B cell (primary cell): Measurements from ENCODE around the gene GASK1A. TPM values are rescaled to one million over a fixed set of nuclear protein-coding genes. Genes with fewer than 3 reads are reported as not detected.
A peak's percentile ranks its signal among the peaks of the same experiment; 100 is the strongest.

ENCODE experiments used
- ATAC-seq: fragments of 200-7000 bp; cut with Tn5 transposase; one replicate; pipeline ENCODE4 v1.10.0; 2021; ENCODE audit warnings: low read depth, mild to moderate bottlenecking, moderate number of reproducible peaks, moderate library complexity
- CTCF ChIA-PET: fragments of 350-600 bp; sonication (Branson Sonifier 250); formaldehyde crosslinking; loops from one replicate; lab custom pipeline; 2021; ENCODE audit warnings: antibody characterized with exemption, inconsistent platforms; lab: Charles Lee
- POLR2A ChIA-PET: fragments of 350-600 bp; sonication (Branson Sonifier 250); formaldehyde crosslinking; loops from one replicate; lab custom pipeline; 2021; ENCODE audit warnings: antibody characterized with exemption; lab: Charles Lee
- DNase-seq: peaks from one replicate; pipeline ENCODE4 v3.0.0; 2013
- H2AFZ ChIP-seq: 2 replicates; pipeline ENCODE4 v1.6.1; 2012; ENCODE audit warnings: mild to moderate bottlenecking, low read depth, low read length; ENCODE audit not compliant: insufficient read depth, poor library complexity, severe bottlenecking
- H3K27ac ChIP-seq, 2 donors: 1 replicate in 1 of 2; 2 replicates in 1 of 2; pipeline ENCODE4 v1.5.1; 2012 to 2013; ENCODE audit warnings: low read length in 2 of 2, mild to moderate bottlenecking in 2 of 2, moderate library complexity in 1 of 2
- H3K27me3 ChIP-seq, 4 experiments: fragments of 200-600 bp in 1 of 4; sonication (generic) in 1 of 4; replicated peaks in 1 of 4; 1 replicate in 2 of 4; 2 replicates in 2 of 4; pipeline versions ENCODE4 v1.6.1 to v1.7.0; 2013 to 2016; ENCODE audit warnings: low read length in 3 of 4, mild to moderate bottlenecking in 2 of 4, mixed read lengths in 1 of 4, moderate library complexity in 1 of 4; ENCODE audit not compliant: insufficient read depth in 4 of 4, control insufficient read depth in 3 of 4; ENCODE audit errors: control extremely low read depth in 1 of 4
- H3K36me3 ChIP-seq, 2 experiments: replicated peaks in 1 of 2; 1 replicate in 1 of 2; 2 replicates in 1 of 2; pipeline versions ENCODE4 v1.6.1 to v1.7.1; 2013; ENCODE audit warnings: low read length in 1 of 2; ENCODE audit not compliant: insufficient read depth in 2 of 2, control insufficient read depth in 1 of 2; ENCODE audit errors: control extremely low read depth in 1 of 2, extremely low read depth in 1 of 2
- H3K4me1 ChIP-seq, 2 donors: fragments of 200-600 bp in 1 of 2; sonication (generic) in 1 of 2; 1 replicate in 1 of 2; 2 replicates in 1 of 2; pipeline versions ENCODE4 v1.5.1 to v1.6.1; 2013 to 2017; ENCODE audit warnings: low read length in 2 of 2; ENCODE audit not compliant: control insufficient read depth in 2 of 2, insufficient read depth in 2 of 2
- H3K4me2 ChIP-seq: replicated peaks from 2 replicates; pipeline ENCODE3; 2012; ENCODE audit warnings: mild to moderate bottlenecking, low read depth, low read length; ENCODE audit not compliant: poor library complexity, severe bottlenecking
- H3K4me3 ChIP-seq, 5 experiments: fragments of 200-600 bp in 1 of 5; sonication (generic) in 1 of 5; 1 replicate in 3 of 5; 2 replicates in 2 of 5; pipeline versions ENCODE4 v1.5.1 to v1.7.0; 2011 to 2016; ENCODE audit warnings: low read length in 4 of 5, mild to moderate bottlenecking in 4 of 5, low read depth in 2 of 5, control low read depth in 1 of 5, moderate library complexity in 1 of 5; ENCODE audit not compliant: insufficient read depth in 1 of 5; ENCODE audit errors: control extremely low read depth in 1 of 5, extremely low read depth in 1 of 5
- H3K79me2 ChIP-seq: fragments of 200-600 bp; sonication (generic); one replicate; pipeline ENCODE4 v1.6.0; 2016; ENCODE audit warnings: low read length; ENCODE audit not compliant: control insufficient read depth, insufficient read depth
- H3K9ac ChIP-seq: fragments of 200-600 bp; sonication (generic); 2 replicates; pipeline ENCODE4 v1.6.1; 2017; ENCODE audit warnings: mild to moderate bottlenecking, low read length, moderate library complexity
- H3K9me3 ChIP-seq, 3 donors: one replicate each; pipeline versions ENCODE4 v1.6.1 to v1.7.1; 2013; ENCODE audit warnings: low read length in 2 of 3; ENCODE audit not compliant: control insufficient read depth in 2 of 3, insufficient read depth in 1 of 3; ENCODE audit errors: control extremely low read depth in 1 of 3
- H4K20me1 ChIP-seq: 2 replicates; pipeline ENCODE4 v1.6.0; 2012; ENCODE audit warnings: mild to moderate bottlenecking, low read length; ENCODE audit not compliant: insufficient read depth, control insufficient read depth, poor library complexity, severe bottlenecking
- H3K27ac Mint-ChIP-seq: one replicate; pipeline ENCODE4 v1.8.0; 2021; ENCODE audit warnings: mixed read lengths
- H3K27me3 Mint-ChIP-seq: one replicate; pipeline ENCODE4 v1.8.0; 2021; ENCODE audit warnings: mixed read lengths
- H3K4me1 Mint-ChIP-seq: one replicate; pipeline ENCODE4 v1.8.0; 2021; ENCODE audit warnings: mixed read lengths
- H3K4me3 Mint-ChIP-seq: one replicate; pipeline ENCODE4 v1.8.0; 2021; ENCODE audit warnings: mixed read lengths
- H3K9me3 Mint-ChIP-seq: one replicate; pipeline ENCODE4 v1.8.0; 2022; ENCODE audit warnings: mixed read lengths; ENCODE audit not compliant: insufficient read depth
- CTCF ChIP-seq: fragments of 200-600 bp; IDR thresholded peaks from one replicate; pipeline ENCODE4 v1.8.0; 2022; ENCODE audit warnings: antibody characterized with exemption, mild to moderate bottlenecking
- EZH2 ChIP-seq: IDR thresholded peaks from 2 replicates; pipeline ENCODE4 v1.6.1; 2012; ENCODE audit warnings: borderline replicate concordance, low read depth, mild to moderate bottlenecking, moderate library complexity, low read length; ENCODE audit not compliant: insufficient read depth, poor library complexity, severe bottlenecking
- WGBS: methylation state at CpG from one replicate; pipeline ENCODE4 v1.1.5; 2013; ENCODE audit warnings: missing lambda C conversion rate; ENCODE audit not compliant: insufficient coverage; 5-methylcytosine and 5-hydroxymethylcytosine counted together
- intact Hi-C: fragments of 100-400 bp; cut with micrococcal nuclease; formaldehyde crosslinking; loops from one replicate; pipeline ENCODE4 v1.10.0; 2022
- polyA plus RNA-seq: library from polyadenylated mRNA; depleted of rRNA; stranded (reverse); fragments of >200 nt; gene quantifications from 2 replicates; pipeline ENCODE4 v1.2.3, GENCODE V29; 2012
- total RNA-seq, 2 donors: library from RNA; stranded (reverse); fragments of 120-200 nt in 1 of 2; gene quantifications; 1 replicate in 1 of 2; 2 replicates in 1 of 2; pipeline versions ENCODE4 v1.2.3 to v1.2.4, GENCODE V29; 2013 to 2022

GASK1A gene
- total and polyA plus RNA-seq, 2 donors (not counting 1 experiment from before 2014, with no cell fraction given) = not detected

GRCh38 chr3:43105596-43106292 lies 126.6 kb downstream of the GASK1A start, which contains the start of gene POMGNT2:
POMGNT2 (minus strand) TSS chr3:43106079; CDS start chr3:43081431, 24,648 bp downstream.
- Histone ChIP-seq H2AFZ (peak within 1 kb of the TSS; percentile 97), H3K9me3 (no peaks in the 10 kb centered on the region), H3K4me2 (peak within 1 kb of the TSS; percentile 94), H3K36me3 (no peaks in the 10 kb centered on the region), H3K9ac (peak within 1 kb of the TSS; percentile 84), H4K20me1 (no peaks in the 10 kb centered on the region), H3K27ac (peak within 1 kb of the TSS in 1 of 2 donors; percentile 65), H3K4me3 (peak within 1 kb of the TSS; percentile 21 to 79 (median 72)), H3K4me1 (peaks cover 9 to 14% of the 10 kb centered on the region in 2 donors), H3K79me2 (peaks cover 3% of the 10 kb centered on the region), H3K27me3 (no peaks in the 10 kb centered on the region)
- ChIA-PET POLR2A (no interaction called here), CTCF (interaction anchor here (0.5 kb wide), 1 partner anchor 327 kb away, joined by 3 read pairs; no protein-coding TSS in a partner anchor)
- intact Hi-C loops = loop anchor here (2.0 to 10.0 kb wide), 5 partner anchors 333 to 1232 kb away; partner anchors contain the start of genes ABHD5, ANO10, CCDC13 and SEC22C
- Mint-ChIP-seq H3K4me3 (peak within 1 kb of the TSS; percentile 87), H3K9me3 (no peaks in the 10 kb centered on the region), H3K27ac (peak within 1 kb of the TSS; percentile 32), H3K27me3 (no peaks in the 10 kb centered on the region), H3K4me1 (peaks cover 14% of the 10 kb centered on the region)
- ATAC-seq = peak; percentile 96
- TF ChIP-seq EZH2 = no peak
- TF ChIP-seq CTCF = no peak
- 1% methylated on average over 62 of the region's 71 CpGs for WGBS
- peak; percentile 91 for DNase-seq

- CTCF ChIA-PET = interaction anchor here (0.5 kb wide), 1 partner anchor 327 kb away, joined by 3 read pairs; no protein-coding TSS in a partner anchor
- Mint-ChIP-seq H3K27me3 (no peaks in the 10 kb centered on the region), H3K9me3 (no peaks in the 10 kb centered on the region), H3K4me1 (peaks cover 14% of the 10 kb centered on the region), H3K4me3 (peak overlapping the region; percentile 87), H3K27ac (peak overlapping the region; percentile 32)
- Histone ChIP-seq H3K9me3 (no peaks in the 10 kb centered on the region), H3K79me2 (peaks cover 3% of the 10 kb centered on the region), H4K20me1 (no peaks in the 10 kb centered on the region), H3K9ac (peak overlapping the region; percentile 84), H3K27ac (no peak overlapping the region), H3K36me3 (no peaks in the 10 kb centered on the region), H3K27me3 (no peaks in the 10 kb centered on the region), H2AFZ (peak overlapping the region; percentile 97), H3K4me3 (peak overlapping the region in 4 of 5 experiments; percentile 10 to 79 (median 73)), H3K4me2 (peak overlapping the region; percentile 94), H3K4me1 (peaks cover 9 to 14% of the 10 kb centered on the region in 2 donors)
- no peak for TF ChIP-seq CTCF
- no peak for TF ChIP-seq EZH2
- POLR2A ChIA-PET = no interaction called here
- 8% methylated on average over 2 of the region's 6 CpGs for WGBS
- ATAC-seq = peak; percentile 9
- intact Hi-C loops = loop anchor here (2.0 to 10.0 kb wide), 5 partner anchors 333 to 1231 kb away; partner anchors contain the start of genes ABHD5, ANO10, CCDC13 and SEC22C
- DNase-seq = no peak
Measured at GRCh38 chr3:43106293-43106628, 127.2 kb downstream of the GASK1A start.
